DND-41 (cell line): ENCODE results near the gene EFHC1.

Source experiments
- ATAC-seq: fragments of 200-7000 bp; cut with Tn5 transposase; 3 replicates; pipeline ENCODE4 v1.9.1; 2021; ENCODE audit warnings: low read depth; ENCODE audit not compliant: insufficient read depth
- DNase-seq: peaks from one replicate; pipeline ENCODE4 v3.0.0-alpha.2; 2020
- H2AFZ ChIP-seq: 2 replicates; pipeline ENCODE4 v1.6.0; 2012; ENCODE audit warnings: low read depth, low read length
- H3K27ac ChIP-seq: 2 replicates; pipeline ENCODE4 v1.5.1; 2012; ENCODE audit warnings: low read length, inconsistent platforms
- H3K27me3 ChIP-seq: fragments of 200-600 bp; sonication (generic); 2 replicates; pipeline ENCODE4 v1.6.0; 2012; ENCODE audit warnings: low read length, mild to moderate bottlenecking, inconsistent platforms; ENCODE audit not compliant: insufficient read depth, poor library complexity
- H3K36me3 ChIP-seq: 2 replicates; pipeline ENCODE4 v1.5.1; 2012; ENCODE audit warnings: low read length, inconsistent platforms; ENCODE audit not compliant: insufficient read depth
- H3K4me1 ChIP-seq: 2 replicates; pipeline ENCODE4 v1.5.1; 2012; ENCODE audit warnings: mild to moderate bottlenecking, low read length; ENCODE audit not compliant: insufficient read depth
- H3K4me2 ChIP-seq: 2 replicates; pipeline ENCODE4 v1.6.0; 2012; ENCODE audit warnings: mild to moderate bottlenecking, moderate library complexity, low read length, inconsistent platforms; ENCODE audit not compliant: insufficient read depth
- H3K4me3 ChIP-seq, 2 experiments: fragments of 200-600 bp in 1 of 2; shearing (Covaris generic) in 1 of 2; 2 replicates each; pipeline ENCODE4 v1.5.1; 2012 to 2016; ENCODE audit warnings: inconsistent platforms in 2 of 2, low read length in 2 of 2, mild to moderate bottlenecking in 2 of 2, low read depth in 1 of 2, moderate library complexity in 1 of 2
- H3K79me2 ChIP-seq: 2 replicates; pipeline ENCODE4 v1.6.0; 2012; ENCODE audit warnings: low read length, inconsistent platforms; ENCODE audit not compliant: insufficient read depth
- H3K9ac ChIP-seq: 2 replicates; pipeline ENCODE4 v1.6.0; 2012; ENCODE audit warnings: low read depth, mild to moderate bottlenecking, inconsistent platforms, low read length, moderate library complexity
- H3K9me3 ChIP-seq: 2 replicates; pipeline ENCODE4 v1.5.1; 2012; ENCODE audit warnings: low read length, moderate library complexity, mild to moderate bottlenecking, inconsistent platforms; ENCODE audit not compliant: insufficient read depth, severe bottlenecking
- H4K20me1 ChIP-seq: 2 replicates; pipeline ENCODE4 v1.6.0; 2012; ENCODE audit warnings: low read length; ENCODE audit not compliant: insufficient read depth
- EZH2 ChIP-seq: IDR thresholded peaks from 3 replicates; pipeline ENCODE4 v1.6.1; 2012; ENCODE audit warnings: borderline replicate concordance, low read depth, mild to moderate bottlenecking, moderate library complexity, low read length, inconsistent platforms; ENCODE audit not compliant: severe bottlenecking
- TF ChIP-seq, protein P1 (sequence below): IDR thresholded peaks from 2 replicates; pipeline ENCODE4 v1.5.1; 2012; ENCODE audit warnings: borderline replicate concordance, low read length, moderate library complexity, mild to moderate bottlenecking; ENCODE audit not compliant: poor library complexity, severe bottlenecking; ENCODE audit errors: extremely low read depth

EFHC1 gene

DNA sequence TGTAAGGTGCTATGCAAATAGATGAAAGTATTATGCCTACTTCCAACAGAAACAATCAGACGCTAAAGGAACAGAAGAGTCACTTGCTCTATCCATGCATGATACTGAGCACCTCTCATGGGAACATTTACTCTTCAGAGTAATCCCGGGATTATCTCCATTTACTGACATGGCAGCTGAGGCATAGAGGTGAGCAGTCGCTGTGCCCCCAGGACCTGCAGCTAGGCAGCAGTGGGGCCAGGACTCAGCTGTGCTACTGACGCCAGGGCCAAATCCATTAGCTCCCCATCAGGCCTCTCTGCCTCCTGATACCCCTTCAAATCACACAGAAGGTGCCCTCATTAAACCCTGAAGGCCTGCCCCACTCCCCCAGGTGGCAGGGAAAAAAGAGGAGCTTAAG, 104.8 kb downstream of the EFHC1 start:
- no peaks in the 10 kb centered on the region for H3K79me2 ChIP-seq
- H3K9ac ChIP-seq: no peak overlapping the region

DNA sequence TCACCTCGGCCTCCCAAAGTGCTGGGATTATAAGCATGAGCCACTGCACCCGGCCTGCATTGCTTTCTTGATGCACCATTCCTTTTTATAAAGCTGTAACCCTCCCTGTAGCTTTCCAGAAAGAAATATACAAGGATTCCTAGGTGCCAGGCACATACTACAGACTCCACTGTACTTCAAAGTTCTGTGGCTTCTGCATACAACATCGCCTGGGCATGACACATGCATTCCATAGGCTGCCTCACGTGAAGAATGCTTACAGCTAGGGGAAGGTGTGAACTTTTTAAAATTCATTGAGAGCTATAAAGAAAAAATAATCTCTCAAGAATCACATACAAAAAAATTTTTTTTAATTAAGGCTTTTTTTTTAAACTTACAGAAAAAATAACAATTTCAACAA, 106.5 kb downstream of the EFHC1 start:
- H3K27me3 ChIP-seq: no peaks in the 10 kb centered on the region
- no peaks in the 10 kb centered on the region for H3K9me3 ChIP-seq
- no peak for ATAC-seq
- H3K9ac ChIP-seq: no peak overlapping the region
- no peak overlapping the region for H2AFZ ChIP-seq
- H4K20me1 ChIP-seq: no peaks in the 10 kb centered on the region
- H3K36me3 ChIP-seq: peaks cover 3% of the 10 kb centered on the region; the same call in 1 of the 2 replicates
- peaks cover 27% of the 10 kb centered on the region for H3K4me1 ChIP-seq
- TF ChIP-seq EZH2: no peak
- TF ChIP-seq, protein P1, sequence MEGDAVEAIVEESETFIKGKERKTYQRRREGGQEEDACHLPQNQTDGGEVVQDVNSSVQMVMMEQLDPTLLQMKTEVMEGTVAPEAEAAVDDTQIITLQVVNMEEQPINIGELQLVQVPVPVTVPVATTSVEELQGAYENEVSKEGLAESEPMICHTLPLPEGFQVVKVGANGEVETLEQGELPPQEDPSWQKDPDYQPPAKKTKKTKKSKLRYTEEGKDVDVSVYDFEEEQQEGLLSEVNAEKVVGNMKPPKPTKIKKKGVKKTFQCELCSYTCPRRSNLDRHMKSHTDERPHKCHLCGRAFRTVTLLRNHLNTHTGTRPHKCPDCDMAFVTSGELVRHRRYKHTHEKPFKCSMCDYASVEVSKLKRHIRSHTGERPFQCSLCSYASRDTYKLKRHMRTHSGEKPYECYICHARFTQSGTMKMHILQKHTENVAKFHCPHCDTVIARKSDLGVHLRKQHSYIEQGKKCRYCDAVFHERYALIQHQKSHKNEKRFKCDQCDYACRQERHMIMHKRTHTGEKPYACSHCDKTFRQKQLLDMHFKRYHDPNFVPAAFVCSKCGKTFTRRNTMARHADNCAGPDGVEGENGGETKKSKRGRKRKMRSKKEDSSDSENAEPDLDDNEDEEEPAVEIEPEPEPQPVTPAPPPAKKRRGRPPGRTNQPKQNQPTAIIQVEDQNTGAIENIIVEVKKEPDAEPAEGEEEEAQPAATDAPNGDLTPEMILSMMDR: no peak
- no peak overlapping the region for H3K27ac ChIP-seq
- H3K4me2 ChIP-seq: no peak overlapping the region
- DNase-seq: no peak
- no peak overlapping the region for H3K4me3 ChIP-seq
- H3K79me2 ChIP-seq: no peaks in the 10 kb centered on the region

More for the DNA sequence above, 104.8 kb downstream of the EFHC1 start:
- Histone ChIP-seq H3K27ac (no peak overlapping the region), H3K4me1 (peaks cover 27% of the 10 kb centered on the region), H3K27me3 (no peaks in the 10 kb centered on the region), H3K4me3 (no peak overlapping the region), H2AFZ (no peak overlapping the region), H3K9me3 (no peaks in the 10 kb centered on the region), H3K4me2 (no peak overlapping the region), H4K20me1 (no peaks in the 10 kb centered on the region), H3K36me3 (0 out of 2 replicates have a peak, but pooled peaks cover 3% of the 10 kb centered on the region)
- TF ChIP-seq, protein P1: no peak
- TF ChIP-seq EZH2: no peak
- no peak for DNase-seq
- ATAC-seq: no peak

DNA sequence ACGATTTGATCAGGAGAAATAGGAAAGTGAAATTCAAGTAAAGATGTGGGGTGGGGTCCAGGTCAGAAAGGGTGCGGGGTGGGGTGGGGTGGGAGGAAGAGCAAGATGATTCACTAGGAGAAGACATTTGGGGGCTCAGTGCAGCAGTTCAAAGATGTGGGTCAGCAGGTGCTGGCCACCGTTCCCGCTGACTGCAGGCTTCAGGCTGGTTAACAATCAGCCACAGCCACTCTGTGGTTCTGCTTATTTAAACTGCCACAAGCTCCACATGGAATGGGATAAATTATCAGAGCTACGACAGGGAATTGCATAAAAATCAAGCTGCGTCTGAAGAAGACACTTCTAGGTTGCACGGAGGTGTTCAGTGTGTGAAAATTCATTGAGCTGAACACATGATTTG, 107.3 kb downstream of the EFHC1 start:
- no peak overlapping the region for H3K4me3 ChIP-seq
- H3K27ac ChIP-seq: no peak overlapping the region
- no peaks in the 10 kb centered on the region for H4K20me1 ChIP-seq
- no peak for ATAC-seq
- H3K4me1 ChIP-seq: peaks cover 26% of the 10 kb centered on the region
- H3K79me2 ChIP-seq: no peaks in the 10 kb centered on the region
- no peak for DNase-seq
- no peaks in the 10 kb centered on the region for H3K9me3 ChIP-seq
- peaks cover 3% of the 10 kb centered on the region; the same call in 1 of the 2 replicates for H3K36me3 ChIP-seq
- TF ChIP-seq, protein P1: no peak
- no peak for TF ChIP-seq EZH2
- no peaks in the 10 kb centered on the region for H3K27me3 ChIP-seq
- no peak overlapping the region for H2AFZ ChIP-seq
- no peak overlapping the region for H3K4me2 ChIP-seq
- H3K9ac ChIP-seq: no peak overlapping the region

DNA sequence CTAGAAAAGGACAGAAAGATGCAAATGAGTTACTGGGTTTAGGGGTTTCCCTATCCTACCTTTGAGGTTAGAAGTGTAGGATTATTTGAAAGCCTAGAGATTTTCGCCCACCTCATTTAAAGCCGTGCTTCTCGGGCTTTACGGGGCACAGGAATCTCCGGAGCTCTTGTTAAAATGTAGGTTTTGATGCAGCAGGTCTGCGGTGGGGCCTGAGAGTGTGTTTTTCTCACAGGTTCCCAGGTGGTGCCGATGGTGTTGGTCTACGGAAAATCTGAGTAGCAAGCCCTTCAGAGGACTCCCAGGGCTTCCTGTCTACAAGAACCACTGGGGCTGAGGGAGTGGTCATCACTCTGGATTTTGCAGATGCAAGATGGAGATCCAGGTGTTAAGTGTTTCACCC, 109.2 kb downstream of the EFHC1 start:
- DNase-seq (no peak), ATAC-seq (no peak)
- no peaks in the 10 kb centered on the region for H3K9me3 ChIP-seq
- H3K4me2 ChIP-seq: no peak overlapping the region
- H3K4me3 ChIP-seq: no peak overlapping the region
- no peak overlapping the region for H3K27ac ChIP-seq
- peaks cover 12% of the 10 kb centered on the region for H3K4me1 ChIP-seq
- TF ChIP-seq, protein P1: no peak
- no peak for TF ChIP-seq EZH2
- no peaks in the 10 kb centered on the region for H3K27me3 ChIP-seq
- no peak overlapping the region for H3K9ac ChIP-seq
- no peak overlapping the region for H2AFZ ChIP-seq
- no peaks in the 10 kb centered on the region for H3K79me2 ChIP-seq
- no peaks in the 10 kb centered on the region for H4K20me1 ChIP-seq
- H3K36me3 ChIP-seq: peaks cover 7% of the 10 kb centered on the region; the same call in 1 of the 2 replicates
